Stomach (tissue), 9 donors: ENCODE measurements around the gene NRROS. TPM values are rescaled to one million over a fixed set of nuclear protein-coding genes. Genes with fewer than 3 reads are reported as not detected.
"Not testable (repeated sequence)": the region's sequence is repeated elsewhere in the genome, so short reads cannot be mapped to it uniquely, and the experiment has no call there.

ENCODE experiments used
- DNase-seq, 2 donors: peaks; one replicate each; pipeline versions ENCODE4 v3.0.0 to v3.0.0-alpha.2; 2013 to 2019
- H3K27ac ChIP-seq, 5 donors: fragments of 200-600 bp in 4 of 5; sonication (generic) in 4 of 5; one replicate each; pipeline ENCODE4 v1.5.1; 2013 to 2019; ENCODE audit warnings: mild to moderate bottlenecking in 1 of 5, moderate library complexity in 1 of 5
- H3K27me3 ChIP-seq, 3 donors: fragments of 200-600 bp; sonication (generic); one replicate each; pipeline ENCODE4 v1.5.1; 2017 to 2019; ENCODE audit warnings: mixed run types in 1 of 3
- H3K36me3 ChIP-seq, 4 donors: fragments of 200-600 bp; sonication (generic); 1 replicate in 3 of 4; 2 replicates in 1 of 4; pipeline ENCODE4 v1.5.1; 2016 to 2019
- H3K4me1 ChIP-seq, 4 donors: fragments of 200-600 bp; sonication (generic); one replicate each; pipeline ENCODE4 v1.5.1; 2016 to 2019
- H3K4me3 ChIP-seq, 4 donors: fragments of 200-600 bp; sonication (generic) in 3 of 4; one replicate each; pipeline ENCODE4 v1.5.1; 2016 to 2019; ENCODE audit warnings: mild to moderate bottlenecking in 1 of 4
- H3K9me3 ChIP-seq, 4 donors: fragments of 200-600 bp; sonication (generic); one replicate each; pipeline ENCODE4 v1.5.1; 2016 to 2019
- EP300 ChIP-seq: sonication (generic); formaldehyde crosslinking; IDR thresholded peaks from one replicate; pipeline ENCODE4 v1.6.1; 2017; ENCODE audit warnings: antibody characterized with exemption
- POLR2A ChIP-seq, 4 donors: fragments of 450-650 bp; IDR thresholded peaks; one replicate each; pipeline ENCODE4 v1.6.1; 2016; ENCODE audit warnings: antibody characterized with exemption in 4 of 4, control low read depth in 2 of 4, mild to moderate bottlenecking in 1 of 4, moderate library complexity in 1 of 4
- POLR2AphosphoS5 ChIP-seq, 3 donors: sonication (generic); formaldehyde crosslinking; IDR thresholded peaks; one replicate each; pipeline ENCODE4 v1.6.1; 2016; ENCODE audit warnings: antibody characterized with exemption in 3 of 3
- WGBS, 5 donors: extraction: QIAGEN DNeasy Blood & Tissue Kit in 3 of 5; methylation state at CpG; one replicate each; pipeline versions ENCODE4 v1.1.5 to v1.1.7; 2013 to 2018; 5-methylcytosine and 5-hydroxymethylcytosine counted together
- intact Hi-C: fragments of 100-400 bp; cut with DNase I; formaldehyde crosslinking; loops from one replicate; pipeline ENCODE4 v1.15.1; 2023; ENCODE audit warnings: low total_unique reads
- polyA plus RNA-seq, 3 donors: library from polyadenylated mRNA; stranded (reverse); fragments of 200-250 nt; gene quantifications; one replicate each; pipeline ENCODE4 v1.2.3, GENCODE V29; 2013
- total RNA-seq, 5 donors: library from RNA; depleted of rRNA; stranded (reverse); fragments of >200 nt; gene quantifications; one replicate each; pipeline versions ENCODE4 v1.1.0 to v1.2.3, GENCODE V29; 2014 to 2016
- TF ChIP-seq, protein P1 (sequence below), 7 experiments: fragments of 450-650 bp in 4 of 7; fragments of 200-600 bp in 3 of 7; sonication (generic) in 3 of 7; IDR thresholded peaks; one replicate each; pipeline ENCODE4 v1.5.1; 2016 to 2019; ENCODE audit warnings: antibody characterized with exemption in 7 of 7, control low read depth in 2 of 7, mild to moderate bottlenecking in 1 of 7
- donor health status: healthy with polysubstance abuse.
- donor health status: Bipolar disorder and iron deficiency.
- donor health status: healthy.

NRROS gene
- total and polyA plus RNA-seq, 8 donors, result 0.45 to 5.5 (median 1.4) TPM; not detected in 1

- no peak overlapping the region for H3K4me3 ChIP-seq
- H3K27me3 ChIP-seq, result no peaks in the 10 kb centered on the region
- peak overlapping the region in 4 of 5 donors; percentile 54 to 74 (median 67) for H3K27ac ChIP-seq
- no peaks in the 10 kb centered on the region for H3K36me3 ChIP-seq
- intact Hi-C loops, result no loop called here
- TF ChIP-seq, protein P1, sequence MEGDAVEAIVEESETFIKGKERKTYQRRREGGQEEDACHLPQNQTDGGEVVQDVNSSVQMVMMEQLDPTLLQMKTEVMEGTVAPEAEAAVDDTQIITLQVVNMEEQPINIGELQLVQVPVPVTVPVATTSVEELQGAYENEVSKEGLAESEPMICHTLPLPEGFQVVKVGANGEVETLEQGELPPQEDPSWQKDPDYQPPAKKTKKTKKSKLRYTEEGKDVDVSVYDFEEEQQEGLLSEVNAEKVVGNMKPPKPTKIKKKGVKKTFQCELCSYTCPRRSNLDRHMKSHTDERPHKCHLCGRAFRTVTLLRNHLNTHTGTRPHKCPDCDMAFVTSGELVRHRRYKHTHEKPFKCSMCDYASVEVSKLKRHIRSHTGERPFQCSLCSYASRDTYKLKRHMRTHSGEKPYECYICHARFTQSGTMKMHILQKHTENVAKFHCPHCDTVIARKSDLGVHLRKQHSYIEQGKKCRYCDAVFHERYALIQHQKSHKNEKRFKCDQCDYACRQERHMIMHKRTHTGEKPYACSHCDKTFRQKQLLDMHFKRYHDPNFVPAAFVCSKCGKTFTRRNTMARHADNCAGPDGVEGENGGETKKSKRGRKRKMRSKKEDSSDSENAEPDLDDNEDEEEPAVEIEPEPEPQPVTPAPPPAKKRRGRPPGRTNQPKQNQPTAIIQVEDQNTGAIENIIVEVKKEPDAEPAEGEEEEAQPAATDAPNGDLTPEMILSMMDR (IDR thresholded peaks at IDR 0.05), result no peak
- no peak for TF ChIP-seq EP300
- TF ChIP-seq POLR2AphosphoS5 (IDR thresholded peaks at IDR 0.05), result no peak
- TF ChIP-seq POLR2A (IDR thresholded peaks at IDR 0.05), result no peak
- peak in 1 of 2 donors; percentile 20 for DNase-seq
- peaks cover 10 to 36% (median 27%) of the 10 kb centered on the region in 4 donors for H3K4me1 ChIP-seq
- H3K9me3 ChIP-seq, result no peaks in the 10 kb centered on the region
- WGBS, 5 donors, result 57 to 75% (median 66%) methylated on average over 10 of the region's 10 CpGs
Observed at GRCh38 chr3:196611761-196612483, 27.6 kb upstream of the NRROS start.

- peaks cover 0 to 38% (median 22%) of the 10 kb centered on the region in 4 donors for H3K4me1 ChIP-seq
- 89 to 97% (median 94%) methylated on average over 6 of the region's 6 CpGs for WGBS, 5 donors
Observed at GRCh38 chr3:196615234-196615633, 24.3 kb upstream of the NRROS start.

GRCh38 chr3:196617256-196617655 is 22.2 kb upstream of the NRROS start:
- no peaks in the 10 kb centered on the region for H3K27me3 ChIP-seq

More at GRCh38 chr3:196615234-196615633, 24.3 kb upstream of the NRROS start:
- H3K36me3 ChIP-seq, H3K27ac ChIP-seq, DNase-seq, H3K9me3 ChIP-seq, intact Hi-C loops, H3K27me3 ChIP-seq, H3K4me3 ChIP-seq: not testable (repeated sequence)

GRCh38 chr3:196619223-196619622 is 20.3 kb upstream of the NRROS start:
- Histone ChIP-seq H3K4me3 (no peak overlapping the region), H3K36me3 (no peaks in the 10 kb centered on the region), H3K9me3 (no peaks in the 10 kb centered on the region), H3K27ac (peak overlapping the region in 3 of 5 donors; percentile 4 to 59 (median 57)), H3K4me1 (peaks cover 0 to 23% (median 7%) of the 10 kb centered on the region in 4 donors), H3K27me3 (no peaks in the 10 kb centered on the region)
- peak in 1 of 2 donors; percentile 57 for DNase-seq
- intact Hi-C loops, result no loop called here
- TF ChIP-seq, protein P1 (IDR thresholded peaks at IDR 0.05), result no peak
- no peak for TF ChIP-seq EP300
- TF ChIP-seq POLR2AphosphoS5 (IDR thresholded peaks at IDR 0.05), result no peak
- TF ChIP-seq POLR2A (IDR thresholded peaks at IDR 0.05), result no peak
- WGBS, 5 donors, result 48 to 66% (median 54%) methylated on average over 5 of the region's 5 CpGs

More at GRCh38 chr3:196617256-196617655, 22.2 kb upstream of the NRROS start:
- TF ChIP-seq, protein P1 (IDR thresholded peaks at IDR 0.05), result no peak
- TF ChIP-seq EP300 (no peak), POLR2AphosphoS5 (IDR thresholded peaks at IDR 0.05) (no peak), POLR2A (IDR thresholded peaks at IDR 0.05) (no peak)
- peak in 1 of 2 donors; percentile 16 for DNase-seq
- Histone ChIP-seq H3K9me3 (no peaks in the 10 kb centered on the region), H3K27ac (peak overlapping the region in 1 of 5 donors; percentile 7), H3K4me3 (no peak overlapping the region), H3K36me3 (no peaks in the 10 kb centered on the region), H3K4me1 (peaks cover 0 to 22% (median 12%) of the 10 kb centered on the region in 4 donors)
- 34 to 51% (median 40%) methylated on average over 5 of the region's 5 CpGs for WGBS, 5 donors
- intact Hi-C loops, result no loop called here

DNA sequence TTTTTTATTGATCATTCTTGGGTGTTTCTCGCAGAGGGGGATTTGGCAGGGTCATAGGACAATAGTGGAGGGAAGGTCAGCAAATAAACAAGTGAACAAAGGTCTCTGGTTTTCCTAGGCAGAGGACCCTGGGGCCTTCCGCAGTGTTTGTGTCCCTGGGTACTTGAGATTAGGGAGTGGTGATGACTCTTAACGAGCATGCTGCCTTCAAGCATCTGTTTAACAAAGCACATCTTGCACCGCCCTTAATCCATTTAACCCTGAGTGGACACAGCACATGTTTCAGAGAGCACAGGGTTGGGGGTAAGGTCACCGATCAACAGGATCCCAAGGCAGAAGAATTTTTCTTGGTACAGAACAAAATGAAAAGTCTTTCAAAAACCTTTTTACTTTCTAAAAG is 19.9 kb upstream of the NRROS start:
- Histone ChIP-seq H3K27ac (peak overlapping the region in 4 of 5 donors; percentile 35 to 71 (median 64)), H3K4me1 (peaks cover 0 to 23% (median 7%) of the 10 kb centered on the region in 4 donors)
- H3K36me3 ChIP-seq, H3K4me3 ChIP-seq, intact Hi-C loops, H3K27me3 ChIP-seq, DNase-seq, H3K9me3 ChIP-seq: not testable (repeated sequence)
- 38 to 76% (median 53%) methylated on average over 2 to 5 of the region's 5 CpGs for WGBS, 5 donors
